22Rv1 (cell line): Measurements from ENCODE around the gene ITGB4.

ENCODE experiments used
- ZFX ChIP-seq: fragments of 450-650 bp; IDR thresholded peaks from 2 replicates; pipeline ENCODE4 v1.6.1; 2017; ENCODE audit warnings: antibody characterized with exemption, borderline replicate concordance
- TF ChIP-seq, protein P1 (sequence below): fragments of 450-650 bp; IDR thresholded peaks from 2 replicates; pipeline ENCODE4 v1.5.1; 2017; ENCODE audit warnings: mild to moderate bottlenecking

DNA sequence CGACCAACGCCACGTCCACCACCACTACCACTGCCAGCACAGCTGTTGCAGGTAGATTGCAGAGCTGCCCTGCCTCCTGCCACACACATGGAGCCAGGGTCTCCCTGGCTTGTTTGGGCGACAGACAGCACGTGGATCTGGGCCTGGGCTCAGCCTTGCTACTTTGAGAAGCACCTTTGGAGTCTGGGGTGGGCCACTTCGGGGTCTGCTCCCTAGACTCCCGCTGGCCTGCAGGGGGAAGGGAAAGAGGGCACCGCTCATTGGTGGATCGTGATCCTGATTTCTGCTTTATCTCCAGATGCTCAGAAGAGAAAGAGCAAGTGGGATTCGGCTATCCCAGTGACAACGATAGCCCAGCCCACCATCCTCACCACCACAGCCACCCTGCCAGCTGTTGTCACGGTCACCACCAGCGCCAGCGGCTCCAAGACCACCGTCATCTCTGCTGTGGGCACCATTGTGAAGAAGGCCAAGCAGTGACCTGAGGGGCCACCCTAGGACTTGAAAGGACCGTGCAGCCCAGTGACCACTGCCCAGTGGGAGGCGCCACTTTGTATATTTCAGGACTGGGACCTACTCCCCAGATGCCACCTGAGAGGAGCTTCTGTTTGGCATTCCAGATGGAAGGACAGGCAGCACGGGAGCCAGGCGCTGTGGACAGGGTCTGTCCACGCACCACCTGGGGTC lies 15.1 kb upstream of the ITGB4 start:
- TF ChIP-seq, protein P1, sequence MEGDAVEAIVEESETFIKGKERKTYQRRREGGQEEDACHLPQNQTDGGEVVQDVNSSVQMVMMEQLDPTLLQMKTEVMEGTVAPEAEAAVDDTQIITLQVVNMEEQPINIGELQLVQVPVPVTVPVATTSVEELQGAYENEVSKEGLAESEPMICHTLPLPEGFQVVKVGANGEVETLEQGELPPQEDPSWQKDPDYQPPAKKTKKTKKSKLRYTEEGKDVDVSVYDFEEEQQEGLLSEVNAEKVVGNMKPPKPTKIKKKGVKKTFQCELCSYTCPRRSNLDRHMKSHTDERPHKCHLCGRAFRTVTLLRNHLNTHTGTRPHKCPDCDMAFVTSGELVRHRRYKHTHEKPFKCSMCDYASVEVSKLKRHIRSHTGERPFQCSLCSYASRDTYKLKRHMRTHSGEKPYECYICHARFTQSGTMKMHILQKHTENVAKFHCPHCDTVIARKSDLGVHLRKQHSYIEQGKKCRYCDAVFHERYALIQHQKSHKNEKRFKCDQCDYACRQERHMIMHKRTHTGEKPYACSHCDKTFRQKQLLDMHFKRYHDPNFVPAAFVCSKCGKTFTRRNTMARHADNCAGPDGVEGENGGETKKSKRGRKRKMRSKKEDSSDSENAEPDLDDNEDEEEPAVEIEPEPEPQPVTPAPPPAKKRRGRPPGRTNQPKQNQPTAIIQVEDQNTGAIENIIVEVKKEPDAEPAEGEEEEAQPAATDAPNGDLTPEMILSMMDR, result no peak
- no peak for TF ChIP-seq ZFX
